H1 (cell line): ENCODE results near the gene TMED10.

ENCODE experiments used
- EZH2 ChIP-seq: fragments of 200-600 bp; sonication (generic); IDR thresholded peaks from 2 replicates; pipeline ENCODE4 v1.7.1; 2012; ENCODE audit warnings: low read depth, mild to moderate bottlenecking, moderate library complexity, low read length, inconsistent platforms; ENCODE audit not compliant: severe bottlenecking
- GABPA ChIP-seq: IDR thresholded peaks from 2 replicates; pipeline ENCODE4 v1.6.1; 2011; ENCODE audit warnings: mild to moderate bottlenecking, low read length, moderate library complexity, borderline replicate concordance; ENCODE audit not compliant: insufficient read depth
- KDM5A ChIP-seq: fragments of 200-600 bp; IDR thresholded peaks from 2 replicates; pipeline ENCODE4 v1.7.1; 2012; ENCODE audit warnings: mild to moderate bottlenecking, low read length, inconsistent platforms, mixed read lengths
- POLR2A ChIP-seq, 2 experiments: IDR thresholded peaks; 1 replicate in 1 of 2; 2 replicates in 1 of 2; pipeline ENCODE4 v1.6.1; 2011; ENCODE audit warnings: low read depth in 2 of 2, low read length in 2 of 2, mild to moderate bottlenecking in 2 of 2; ENCODE audit errors: control extremely low read depth in 1 of 2
- POLR2AphosphoS5 ChIP-seq: IDR thresholded peaks from 2 replicates; pipeline ENCODE4 v1.6.1; 2011; ENCODE audit warnings: low read depth, low read length
- RFX5 ChIP-seq: IDR thresholded peaks from 2 replicates; pipeline ENCODE4 v1.6.1; 2011; ENCODE audit warnings: low read depth, low read length, improper control_type of control experiment, borderline replicate concordance
- SP1 ChIP-seq: IDR thresholded peaks from 2 replicates; pipeline ENCODE4 v1.6.1; 2011; ENCODE audit warnings: low read depth, low read length
- SP4 ChIP-seq: IDR thresholded peaks from 2 replicates; pipeline ENCODE4 v1.6.1; 2012; ENCODE audit warnings: low read length, inconsistent platforms
- TF ChIP-seq, protein P1 (sequence below), 3 experiments: IDR thresholded peaks; 1 replicate in 2 of 3; 2 replicates in 1 of 3; pipeline versions ENCODE4 v1.5.1 to v1.6.1; 2011; ENCODE audit warnings: low read length in 3 of 3, mild to moderate bottlenecking in 3 of 3, inconsistent platforms in 2 of 3, low read depth in 1 of 3, moderate library complexity in 1 of 3; ENCODE audit not compliant: insufficient read depth in 1 of 3; ENCODE audit errors: control extremely low read depth in 1 of 3
- TF ChIP-seq, protein P2 (sequence below): IDR thresholded peaks from 2 replicates; pipeline ENCODE4 v1.6.1; 2012; ENCODE audit warnings: inconsistent platforms

DNA sequence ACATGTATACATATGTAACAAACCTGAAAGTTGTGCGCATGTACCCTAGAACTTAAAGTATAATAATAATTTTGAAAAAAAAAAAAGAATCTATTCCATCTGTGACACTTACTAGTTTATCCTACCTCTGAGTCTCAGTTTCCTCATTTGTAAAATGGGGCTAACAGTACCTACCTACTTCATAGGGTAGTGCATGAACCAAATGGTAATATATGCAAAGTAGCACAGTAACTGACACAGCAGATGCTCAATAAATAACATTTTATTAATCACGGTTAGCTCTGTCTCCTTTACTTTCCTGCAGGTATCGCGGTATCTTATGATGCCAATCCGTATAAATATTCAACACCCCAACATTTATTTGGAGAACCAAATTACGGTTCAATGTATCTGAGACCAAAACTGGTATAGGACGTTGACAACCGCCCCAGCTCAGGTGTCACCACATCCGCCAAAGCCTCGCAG, 703 bp downstream of the TMED10 start:
- TF ChIP-seq, protein P1, sequence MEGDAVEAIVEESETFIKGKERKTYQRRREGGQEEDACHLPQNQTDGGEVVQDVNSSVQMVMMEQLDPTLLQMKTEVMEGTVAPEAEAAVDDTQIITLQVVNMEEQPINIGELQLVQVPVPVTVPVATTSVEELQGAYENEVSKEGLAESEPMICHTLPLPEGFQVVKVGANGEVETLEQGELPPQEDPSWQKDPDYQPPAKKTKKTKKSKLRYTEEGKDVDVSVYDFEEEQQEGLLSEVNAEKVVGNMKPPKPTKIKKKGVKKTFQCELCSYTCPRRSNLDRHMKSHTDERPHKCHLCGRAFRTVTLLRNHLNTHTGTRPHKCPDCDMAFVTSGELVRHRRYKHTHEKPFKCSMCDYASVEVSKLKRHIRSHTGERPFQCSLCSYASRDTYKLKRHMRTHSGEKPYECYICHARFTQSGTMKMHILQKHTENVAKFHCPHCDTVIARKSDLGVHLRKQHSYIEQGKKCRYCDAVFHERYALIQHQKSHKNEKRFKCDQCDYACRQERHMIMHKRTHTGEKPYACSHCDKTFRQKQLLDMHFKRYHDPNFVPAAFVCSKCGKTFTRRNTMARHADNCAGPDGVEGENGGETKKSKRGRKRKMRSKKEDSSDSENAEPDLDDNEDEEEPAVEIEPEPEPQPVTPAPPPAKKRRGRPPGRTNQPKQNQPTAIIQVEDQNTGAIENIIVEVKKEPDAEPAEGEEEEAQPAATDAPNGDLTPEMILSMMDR (IDR thresholded peaks at IDR 0.05; ENCODE audit: control extremely low read depth in 1 of 3, insufficient read depth in 1 of 3, low read depth in 1 of 3, low read length in 3 of 3): no peak
- no peak for TF ChIP-seq GABPA
- no peak for TF ChIP-seq EZH2
- TF ChIP-seq, protein P2, sequence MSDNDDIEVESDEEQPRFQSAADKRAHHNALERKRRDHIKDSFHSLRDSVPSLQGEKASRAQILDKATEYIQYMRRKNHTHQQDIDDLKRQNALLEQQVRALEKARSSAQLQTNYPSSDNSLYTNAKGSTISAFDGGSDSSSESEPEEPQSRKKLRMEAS: no peak
- TF ChIP-seq POLR2AphosphoS5: no peak
- TF ChIP-seq SP4: no peak
- no peak for TF ChIP-seq KDM5A
- TF ChIP-seq POLR2A (IDR thresholded peaks at IDR 0.05; ENCODE audit: control extremely low read depth in 1 of 2, low read depth in 2 of 2, low read length in 2 of 2): no peak
- TF ChIP-seq RFX5: no peak
- no peak for TF ChIP-seq SP1
